H54 (cell line): Measurements from ENCODE around the gene CDC20B.

Source experiments
- DNase-seq: peaks from one replicate; pipeline ENCODE4 v3.0.0; 2011; ENCODE audit warnings: low spot score, mixed read lengths; ENCODE audit not compliant: insufficient read length
- FAIRE-seq: peaks from 3 replicates; lab custom pipeline; 2011; peaks lifted over from hg19 to GRCh38; lab: Jason Lieb, UNC
- POLR2A ChIP-seq: IDR thresholded peaks from 2 replicates; pipeline ENCODE4 v1.6.1; 2011; ENCODE audit warnings: low read depth, mild to moderate bottlenecking, low read length

The CDC20B gene

GRCh38 chr5:55176176-55176818 is 3.3 kb upstream of the CDC20B start:
- FAIRE-seq (no peak), DNase-seq (peak; percentile 65)
- peak; percentile 37; the same call in 1 of the 2 replicates for TF ChIP-seq POLR2A

DNA sequence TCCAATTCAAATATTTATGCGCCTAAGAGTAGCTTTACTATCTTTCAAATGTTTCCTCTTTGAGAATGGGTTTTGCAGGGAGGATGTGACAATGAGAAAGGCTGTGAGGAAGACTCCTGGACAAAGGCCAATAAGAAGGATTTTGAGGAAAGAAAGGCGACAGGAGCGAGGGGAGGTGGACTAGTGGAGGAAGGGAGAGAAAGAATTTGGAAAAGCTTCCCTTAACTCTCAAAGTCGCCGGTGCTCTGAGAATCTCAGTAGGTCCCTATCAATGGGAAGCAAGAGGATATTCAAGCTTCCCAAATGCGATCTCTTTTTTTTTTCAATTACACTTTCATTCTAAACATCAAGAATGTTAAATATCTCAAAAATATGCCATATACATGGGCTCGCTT is 2.8 kb upstream of the CDC20B start:
- no peak for FAIRE-seq
- no peak for TF ChIP-seq POLR2A
- no peak for DNase-seq

DNA sequence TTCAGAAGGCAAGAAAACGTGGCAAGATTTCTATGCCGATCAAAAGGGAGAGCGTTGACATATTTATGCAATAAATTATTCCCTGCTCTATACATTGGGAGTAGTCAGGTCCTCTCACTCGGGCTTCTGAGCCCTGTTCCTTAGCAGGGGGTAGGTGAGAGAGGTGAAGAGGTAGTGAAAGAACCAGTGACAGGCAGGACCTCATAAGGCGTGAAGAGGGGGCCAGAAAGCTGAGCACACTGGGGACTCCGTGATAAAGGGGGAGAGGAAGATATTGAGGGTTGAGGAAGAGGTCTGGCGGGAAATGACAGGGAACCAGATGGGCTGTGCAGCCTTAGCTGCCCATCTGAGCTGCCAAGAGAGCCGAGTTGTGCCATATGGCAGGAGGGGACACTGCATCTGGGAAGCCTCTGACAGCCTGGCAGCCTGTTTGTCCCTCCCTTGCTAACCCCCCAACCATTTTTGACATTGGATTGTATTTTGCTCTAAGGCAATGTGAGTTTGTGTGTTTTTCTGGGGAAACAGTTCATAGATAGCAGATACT is 782 bp upstream of the CDC20B start:
- TF ChIP-seq POLR2A, result no peak
- DNase-seq, result no peak
- FAIRE-seq, result no peak

DNA sequence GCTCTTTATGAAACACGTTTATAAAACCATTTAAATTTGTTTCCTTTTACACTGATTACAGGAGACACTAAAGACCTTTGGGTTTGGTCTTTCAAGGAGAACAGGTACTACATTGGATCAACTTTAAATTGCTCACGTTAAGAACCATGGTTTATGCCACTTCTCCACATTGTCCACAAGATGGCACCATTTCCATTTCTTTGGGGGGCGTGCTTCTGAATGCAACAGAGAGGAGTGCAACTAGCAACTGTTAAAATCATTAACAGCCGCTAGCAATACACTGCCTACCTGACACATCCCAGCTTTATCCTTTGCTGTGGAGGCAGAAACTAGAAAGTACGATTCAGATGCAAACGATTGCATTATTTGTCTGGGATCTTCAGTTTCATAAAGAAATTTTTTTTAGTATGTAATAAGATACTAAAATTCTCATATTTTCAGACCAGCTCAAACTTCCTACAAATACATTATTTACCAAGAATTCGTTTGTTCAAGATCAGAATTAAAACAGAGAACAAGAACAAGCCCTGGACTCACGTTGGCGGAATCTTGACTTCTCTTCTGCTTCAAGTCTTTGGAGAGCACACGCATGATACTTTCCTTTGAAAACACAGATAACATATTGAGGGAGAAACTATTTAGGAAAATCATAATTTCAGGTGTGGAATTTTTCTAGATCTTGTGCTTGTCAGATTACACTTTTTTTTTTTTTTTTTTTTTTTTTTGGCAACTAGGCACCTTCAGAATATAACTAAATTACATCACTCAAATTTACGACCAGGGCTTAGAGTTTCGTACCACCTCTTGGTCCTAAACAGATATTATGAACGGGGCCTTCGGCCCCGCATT is 702 bp downstream of the CDC20B start:
- TF ChIP-seq POLR2A, result no peak
- FAIRE-seq (peak; percentile 86), DNase-seq (peak; percentile 55)

DNA sequence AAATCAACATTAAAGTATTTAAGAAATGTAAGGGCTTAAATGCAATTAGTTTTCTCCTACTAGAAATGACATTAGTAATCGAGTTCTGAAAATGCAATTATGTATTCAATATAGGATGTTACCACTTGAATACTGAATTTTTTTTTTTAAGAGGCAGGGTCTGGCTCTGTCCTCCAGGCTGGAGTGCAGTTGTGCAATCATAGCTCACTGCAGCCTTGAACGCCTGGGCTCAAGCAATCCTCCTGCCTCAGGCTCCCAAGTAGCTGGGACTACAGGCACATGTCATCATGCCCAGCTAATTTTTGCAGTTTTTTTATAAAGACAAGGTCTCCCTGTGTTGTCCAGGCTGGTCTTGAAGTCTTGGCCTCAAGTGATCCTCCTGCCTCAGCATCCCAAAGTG is 1.5 kb downstream of the CDC20B start:
- TF ChIP-seq POLR2A, result no peak
- no peak for DNase-seq
- FAIRE-seq, result no peak

DNA sequence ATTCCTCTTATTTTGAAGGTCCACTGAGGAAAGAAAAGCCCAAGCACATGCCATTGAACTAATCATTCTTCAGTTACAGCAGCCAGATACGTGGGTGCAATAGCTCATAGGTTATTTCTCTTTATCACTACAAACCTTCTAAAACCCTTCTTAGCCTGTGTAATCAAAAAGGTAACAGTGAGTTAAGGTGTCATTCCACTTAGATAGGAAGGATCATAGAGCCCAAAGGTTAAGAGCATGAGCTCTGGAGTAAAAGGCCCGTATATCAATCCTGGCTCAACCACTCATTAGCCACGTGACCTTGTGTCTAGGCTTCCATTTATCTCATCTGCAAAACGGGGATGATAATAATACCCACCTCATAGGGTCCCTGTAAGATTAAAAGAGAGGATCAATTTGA is 10.3 kb downstream of the CDC20B start:
- DNase-seq (no peak), FAIRE-seq (no peak)

DNA sequence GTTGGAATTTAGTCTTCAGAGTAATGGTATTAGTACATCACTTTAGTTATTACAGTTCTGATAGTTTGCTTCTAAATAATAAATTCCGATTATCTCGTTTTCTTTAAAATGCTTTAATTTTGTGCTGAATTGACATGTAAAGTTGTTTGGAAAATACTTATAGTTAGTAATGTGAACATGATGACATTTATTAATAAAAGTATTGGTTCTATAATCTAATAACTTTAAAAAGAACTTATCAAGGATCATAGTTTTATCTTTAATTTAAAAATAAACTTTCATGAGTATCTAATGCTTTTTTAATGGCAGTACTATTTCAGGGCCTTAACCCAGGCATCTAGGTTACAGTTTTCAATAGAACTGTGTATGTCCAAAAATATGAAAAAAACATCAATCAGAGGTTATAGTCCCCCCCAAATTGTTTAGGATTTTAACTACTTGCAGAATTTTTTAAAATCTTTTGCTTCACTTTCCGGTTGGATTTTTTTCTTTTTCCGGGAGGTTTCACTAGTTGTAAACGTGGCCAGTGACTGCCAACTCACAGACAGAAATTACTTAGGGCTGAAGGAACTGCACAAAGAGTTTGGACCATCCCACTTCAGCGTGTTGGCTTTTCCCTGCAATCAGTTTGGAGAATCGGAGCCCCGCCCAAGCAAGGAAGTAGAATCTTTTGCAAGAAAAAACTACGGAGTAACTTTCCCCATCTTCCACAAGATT is 12.3 kb downstream of the CDC20B start:
- peak; percentile 56 for TF ChIP-seq POLR2A
- FAIRE-seq (peak; percentile 98), DNase-seq (no peak)

More for the DNA sequence above, 10.3 kb downstream of the CDC20B start:
- no peak for TF ChIP-seq POLR2A

GRCh38 chr5:55159763-55160492 is 13.0 kb downstream of the CDC20B start, which contains the start of gene GPX8:
TSS of gene GPX8 (plus strand) at chr5:55160171. CDS start at chr5:55160193, 22 bp downstream.
- peak; percentile 56; the same call in 1 of the 2 replicates for TF ChIP-seq POLR2A
- FAIRE-seq (peak; percentile 94), DNase-seq (no peak)

GRCh38 chr5:55154873-55155272 is 18.1 kb downstream of the CDC20B start:
- FAIRE-seq, result no peak
- no peak for DNase-seq
- TF ChIP-seq POLR2A, result no peak

DNA sequence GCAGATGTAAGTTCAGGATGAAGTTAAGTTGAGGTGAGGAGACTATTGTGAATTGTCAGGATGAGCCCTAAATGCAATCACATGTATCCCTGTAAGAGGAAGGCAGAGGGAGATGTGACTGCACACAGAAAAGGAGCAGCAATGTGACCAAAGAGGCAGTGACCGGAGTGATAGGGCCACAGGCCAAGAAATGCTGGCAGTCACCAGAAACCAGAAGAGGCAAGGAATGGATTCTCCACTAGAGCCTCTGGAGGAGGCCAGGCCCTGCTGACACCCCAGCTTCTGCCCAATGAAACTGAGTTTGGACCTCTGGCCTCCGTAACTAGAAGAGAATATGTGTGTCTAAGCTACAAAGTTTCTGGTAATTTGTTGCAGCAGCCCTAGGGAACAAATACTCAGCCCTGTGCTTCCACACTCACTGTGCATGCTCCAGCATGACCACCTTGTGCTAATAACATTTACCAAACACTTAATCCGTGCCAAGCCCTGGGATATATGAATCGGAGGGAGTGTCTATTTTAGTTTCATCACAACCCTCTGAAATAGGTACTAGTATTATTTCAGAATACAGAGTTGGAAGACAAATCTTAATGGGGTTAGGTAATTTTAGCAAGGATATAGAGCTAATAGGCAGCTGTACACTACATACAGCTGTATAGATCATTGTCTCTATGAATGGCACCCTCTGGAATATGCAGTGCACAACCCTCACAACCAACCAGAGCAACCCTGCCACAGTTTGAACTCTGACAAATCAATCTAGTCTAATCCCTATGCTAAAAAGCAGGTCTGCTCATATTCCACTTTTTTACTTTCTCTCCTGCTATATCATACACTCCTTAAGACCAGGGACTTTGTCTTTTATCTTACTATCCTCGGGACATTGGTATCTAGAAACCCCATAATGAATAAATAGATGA is 20.8 kb downstream of the CDC20B start:
- FAIRE-seq (no peak), DNase-seq (no peak)
- no peak for TF ChIP-seq POLR2A

- DNase-seq (no peak), FAIRE-seq (no peak)
- TF ChIP-seq POLR2A, result no peak
These were observed 23.6 kb downstream of the CDC20B start for GRCh38 chr5:55149308-55149795.

GRCh38 chr5:55146543-55147151 is 26.3 kb downstream of the CDC20B start:
- FAIRE-seq (peak; percentile 90), DNase-seq (peak; percentile 45)
- no peak for TF ChIP-seq POLR2A
